Endothelial cell (in vitro differentiated cells): ENCODE results near the gene DICER1. TPM values are rescaled to one million over a fixed set of nuclear protein-coding genes. Genes with fewer than 3 reads are reported as not detected.

ENCODE experiments used
- DNase-seq: peaks from one replicate; pipeline ENCODE4 v3.0.0; 2021; ENCODE audit warnings: low spot score
- H3K27ac Mint-ChIP-seq: one replicate; pipeline ENCODE4 v1.8.0; 2021; ENCODE audit warnings: mixed read lengths, inconsistent platforms; ENCODE audit not compliant: unreplicated experiment
- H3K27me3 Mint-ChIP-seq: one replicate; pipeline ENCODE4 v1.8.0; 2021; ENCODE audit warnings: mild to moderate bottlenecking, moderate library complexity, mixed read lengths, inconsistent platforms; ENCODE audit not compliant: unreplicated experiment
- H3K36me3 Mint-ChIP-seq: one replicate; pipeline ENCODE4 v1.8.0; 2021; ENCODE audit warnings: mild to moderate bottlenecking, low read depth, mixed read lengths, inconsistent platforms; ENCODE audit not compliant: unreplicated experiment
- H3K4me1 Mint-ChIP-seq: one replicate; pipeline ENCODE4 v1.8.0; 2021; ENCODE audit warnings: mild to moderate bottlenecking, mixed read lengths, inconsistent platforms; ENCODE audit not compliant: unreplicated experiment
- H3K4me3 Mint-ChIP-seq: one replicate; pipeline ENCODE4 v1.8.0; 2021; ENCODE audit warnings: mild to moderate bottlenecking, mixed read lengths, inconsistent platforms; ENCODE audit not compliant: unreplicated experiment
- H3K9me3 Mint-ChIP-seq: one replicate; pipeline ENCODE4 v1.8.0; 2021; ENCODE audit warnings: mixed read lengths, inconsistent platforms; ENCODE audit not compliant: unreplicated experiment
- total RNA-seq: library from RNA; stranded (reverse); fragmentation: NEBNext Ultra II Directional; extraction: Animal tissue kit (Norgen Biotek cat#: 25700); gene quantifications from one replicate; pipeline ENCODE4 v1.2.1, GENCODE V29; 2021; ENCODE audit not compliant: unreplicated experiment
- TF ChIP-seq, protein P1 (sequence below): fragments of 200-600 bp; sonication (generic); IDR thresholded peaks from one replicate; pipeline ENCODE4 v1.5.0; 2021; ENCODE audit warnings: antibody characterized with exemption; ENCODE audit not compliant: unreplicated experiment

DICER1 gene
- total RNA-seq, 1 donor from 2014 or later: 69.2 TPM

DNA sequence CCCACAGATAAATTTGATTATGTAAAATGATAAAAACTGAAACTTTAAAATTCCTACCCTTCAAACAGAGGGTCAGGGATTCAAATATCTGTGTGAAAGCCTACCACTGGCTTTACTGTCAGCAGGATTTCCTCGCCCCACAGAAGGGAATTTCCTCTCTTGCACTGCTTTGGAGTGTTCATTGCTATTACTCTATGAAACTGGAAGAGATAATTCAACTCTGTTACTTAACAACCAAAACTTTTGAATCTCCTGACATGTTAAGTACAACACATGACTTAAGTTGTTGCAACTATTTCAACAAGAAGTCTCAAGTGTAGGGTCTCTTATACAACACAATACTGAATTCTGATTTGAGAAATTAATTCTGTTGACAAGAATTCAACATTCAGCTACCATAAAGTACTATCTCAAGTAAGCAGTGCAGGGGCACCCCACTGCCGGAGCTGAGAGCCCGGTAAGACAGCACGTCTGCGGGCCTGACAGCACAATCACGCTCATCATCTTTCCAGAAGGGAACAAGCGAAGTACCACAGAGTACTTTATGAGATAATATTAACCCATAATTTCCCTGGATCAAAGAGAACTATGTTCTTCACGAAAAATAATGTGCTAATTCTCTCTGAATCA, 22.9 kb downstream of the DICER1 start:
- H3K36me3 Mint-ChIP-seq: no peaks in the 10 kb centered on the region
- H3K4me3 Mint-ChIP-seq: no peak overlapping the region
- TF ChIP-seq, protein P1, sequence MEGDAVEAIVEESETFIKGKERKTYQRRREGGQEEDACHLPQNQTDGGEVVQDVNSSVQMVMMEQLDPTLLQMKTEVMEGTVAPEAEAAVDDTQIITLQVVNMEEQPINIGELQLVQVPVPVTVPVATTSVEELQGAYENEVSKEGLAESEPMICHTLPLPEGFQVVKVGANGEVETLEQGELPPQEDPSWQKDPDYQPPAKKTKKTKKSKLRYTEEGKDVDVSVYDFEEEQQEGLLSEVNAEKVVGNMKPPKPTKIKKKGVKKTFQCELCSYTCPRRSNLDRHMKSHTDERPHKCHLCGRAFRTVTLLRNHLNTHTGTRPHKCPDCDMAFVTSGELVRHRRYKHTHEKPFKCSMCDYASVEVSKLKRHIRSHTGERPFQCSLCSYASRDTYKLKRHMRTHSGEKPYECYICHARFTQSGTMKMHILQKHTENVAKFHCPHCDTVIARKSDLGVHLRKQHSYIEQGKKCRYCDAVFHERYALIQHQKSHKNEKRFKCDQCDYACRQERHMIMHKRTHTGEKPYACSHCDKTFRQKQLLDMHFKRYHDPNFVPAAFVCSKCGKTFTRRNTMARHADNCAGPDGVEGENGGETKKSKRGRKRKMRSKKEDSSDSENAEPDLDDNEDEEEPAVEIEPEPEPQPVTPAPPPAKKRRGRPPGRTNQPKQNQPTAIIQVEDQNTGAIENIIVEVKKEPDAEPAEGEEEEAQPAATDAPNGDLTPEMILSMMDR: no peak
- DNase-seq: no peak
- H3K27ac Mint-ChIP-seq: peak overlapping the region; percentile 1
- H3K9me3 Mint-ChIP-seq: no peaks in the 10 kb centered on the region
- no peaks in the 10 kb centered on the region for H3K27me3 Mint-ChIP-seq
- H3K4me1 Mint-ChIP-seq: peaks cover 18% of the 10 kb centered on the region

DNA sequence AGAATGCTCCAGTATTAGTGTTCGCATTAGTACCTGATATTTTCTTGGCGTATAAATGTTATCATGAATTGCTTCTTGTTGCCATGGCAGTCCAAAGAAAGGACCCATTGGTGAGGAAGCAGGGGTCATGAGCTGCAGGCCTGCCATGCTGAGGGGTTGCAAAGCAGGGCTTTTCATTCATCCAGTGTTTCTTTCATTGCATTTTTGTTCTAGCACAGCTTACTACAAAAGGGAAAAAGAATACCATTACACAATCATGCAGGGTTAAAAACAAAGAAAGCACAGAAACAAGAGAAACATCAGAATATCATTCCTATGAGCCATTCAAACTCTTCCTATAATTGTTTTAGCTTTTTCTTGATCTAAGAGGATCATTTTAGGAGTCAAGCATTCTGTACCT, 24.0 kb downstream of the DICER1 start:
- H3K9me3 Mint-ChIP-seq: no peaks in the 10 kb centered on the region
- H3K27me3 Mint-ChIP-seq: no peaks in the 10 kb centered on the region
- peaks cover 15% of the 10 kb centered on the region for H3K4me1 Mint-ChIP-seq
- DNase-seq: no peak
- TF ChIP-seq, protein P1: no peak
- no peak overlapping the region for H3K4me3 Mint-ChIP-seq
- peak overlapping the region; percentile 0 for H3K27ac Mint-ChIP-seq
- H3K36me3 Mint-ChIP-seq: no peaks in the 10 kb centered on the region

GRCh38 chr14:95132760-95133159, 24.6 kb downstream of the DICER1 start:
- no peak for DNase-seq
- Mint-ChIP-seq H3K4me1 (peaks cover 14% of the 10 kb centered on the region), H3K27ac (no peak overlapping the region), H3K27me3 (no peaks in the 10 kb centered on the region), H3K4me3 (no peak overlapping the region), H3K36me3 (no peaks in the 10 kb centered on the region), H3K9me3 (no peaks in the 10 kb centered on the region)
- TF ChIP-seq, protein P1: no peak

DNA sequence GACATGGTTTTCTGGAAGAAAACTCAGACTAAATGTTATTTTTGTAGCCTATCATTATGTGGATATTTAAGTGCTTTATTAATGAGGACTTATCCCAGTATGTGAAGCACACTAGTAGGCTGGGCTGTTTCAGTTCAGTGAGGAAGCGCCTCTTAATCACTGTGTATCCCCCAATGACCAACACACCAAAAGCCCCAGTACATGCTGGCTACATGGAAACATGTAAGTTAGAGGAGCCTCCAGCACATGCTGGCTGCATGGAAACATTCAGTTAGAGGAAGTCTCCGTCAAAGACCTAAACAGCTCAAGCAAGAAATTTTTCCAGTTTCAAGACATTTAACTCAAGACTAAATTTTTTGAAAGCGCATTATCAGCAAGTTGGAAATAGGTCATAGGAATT, 26.8 kb downstream of the DICER1 start:
- TF ChIP-seq, protein P1: no peak
- Mint-ChIP-seq H3K9me3 (no peaks in the 10 kb centered on the region), H3K4me3 (no peak overlapping the region), H3K27ac (no peak overlapping the region), H3K27me3 (no peaks in the 10 kb centered on the region), H3K4me1 (peaks cover 17% of the 10 kb centered on the region), H3K36me3 (no peaks in the 10 kb centered on the region)
- DNase-seq: no peak

DNA sequence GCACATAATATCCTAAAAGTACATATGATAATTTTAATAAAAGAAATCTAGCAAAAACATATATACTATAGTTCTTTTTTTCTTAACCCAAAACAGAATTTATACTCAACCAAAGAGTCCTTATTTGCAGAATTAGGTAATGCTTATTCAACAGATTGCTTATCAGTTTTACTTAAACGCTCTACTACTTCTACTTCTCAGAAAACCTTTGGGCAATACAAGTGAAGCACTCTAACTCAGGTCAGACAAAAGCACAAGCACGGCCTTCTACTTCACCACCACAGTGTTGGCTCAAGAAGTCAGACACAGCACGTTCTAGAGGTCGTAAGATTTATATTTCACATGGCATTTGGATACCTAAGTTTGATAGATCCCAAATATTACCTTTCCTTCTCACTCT, 29.2 kb downstream of the DICER1 start:
- DNase-seq: no peak
- no peaks in the 10 kb centered on the region for H3K27me3 Mint-ChIP-seq
- peaks cover 4% of the 10 kb centered on the region for H3K36me3 Mint-ChIP-seq
- peaks cover 6% of the 10 kb centered on the region for H3K4me1 Mint-ChIP-seq
- TF ChIP-seq, protein P1: no peak
- no peak overlapping the region for H3K4me3 Mint-ChIP-seq
- no peaks in the 10 kb centered on the region for H3K9me3 Mint-ChIP-seq
- no peak overlapping the region for H3K27ac Mint-ChIP-seq
